EL (cell line): Measurements from ENCODE around the gene LZTFL1.

Experiments
- DNase-seq: peaks from one replicate; pipeline ENCODE4 v3.0.0-alpha.2; 2016

LZTFL1 gene

DNA sequence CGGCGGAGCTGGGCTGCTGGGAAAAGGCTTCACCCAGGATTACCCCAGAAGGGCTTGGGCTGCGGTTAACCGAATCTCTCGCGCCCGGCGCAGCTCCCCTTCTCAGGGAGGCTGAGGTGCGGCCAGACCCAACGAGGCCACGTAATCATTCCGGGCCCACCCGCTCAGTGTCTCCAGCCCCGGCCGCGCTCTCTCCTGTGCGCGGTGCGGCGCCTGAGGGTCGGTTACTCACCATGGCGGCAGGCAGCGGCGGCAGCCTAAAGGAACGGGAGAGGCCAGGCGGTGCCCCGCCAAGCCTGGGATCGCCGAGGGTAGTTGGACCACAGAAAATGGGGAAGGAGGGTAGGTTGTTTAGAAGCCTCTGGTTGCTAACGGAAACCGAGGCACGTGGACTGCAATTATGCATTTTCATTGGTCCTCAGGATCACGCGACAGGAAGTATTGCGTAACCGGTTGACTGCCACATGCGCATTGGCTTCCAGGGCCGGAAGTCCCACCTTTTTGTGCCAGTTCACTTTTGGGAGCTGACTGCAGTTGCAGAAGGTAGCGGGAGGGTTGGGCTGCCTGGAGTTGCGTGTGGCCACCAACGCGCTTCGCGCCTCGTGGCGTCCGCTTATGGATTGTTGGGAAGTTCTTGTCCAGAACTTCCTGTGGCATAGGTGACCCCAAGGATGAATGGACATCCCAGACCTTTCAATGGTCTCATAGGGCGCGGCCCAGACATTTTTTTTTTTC is at the start of gene LZTFL1:
Gene LZTFL1, minus strand, starts transcription at position 363 of the 735 bp plus-strand sequence. Its CDS starts 128 bp downstream, at position 235.
- peak; percentile 97 for DNase-seq

DNA sequence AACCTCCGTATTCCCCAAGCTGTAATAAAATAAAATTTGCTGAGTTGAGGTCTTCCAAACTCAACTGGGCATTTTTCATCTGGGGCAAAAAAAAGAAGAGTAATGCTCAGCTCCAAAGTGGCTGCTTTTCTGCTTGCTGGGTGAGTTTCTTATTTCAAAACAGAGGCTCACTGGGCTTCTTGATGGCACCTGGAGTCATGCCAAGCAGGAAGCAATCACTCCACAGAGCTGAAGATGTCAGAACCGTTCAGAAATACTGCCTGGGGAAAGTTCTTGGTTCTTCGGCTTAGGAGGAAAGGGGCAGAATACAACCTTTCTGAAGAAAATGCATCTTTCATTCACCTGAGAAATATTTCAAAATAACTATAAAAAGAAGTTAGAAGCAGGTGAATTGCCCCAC is 48.5 kb upstream of the LZTFL1 start:
- DNase-seq, result no peak

DNA sequence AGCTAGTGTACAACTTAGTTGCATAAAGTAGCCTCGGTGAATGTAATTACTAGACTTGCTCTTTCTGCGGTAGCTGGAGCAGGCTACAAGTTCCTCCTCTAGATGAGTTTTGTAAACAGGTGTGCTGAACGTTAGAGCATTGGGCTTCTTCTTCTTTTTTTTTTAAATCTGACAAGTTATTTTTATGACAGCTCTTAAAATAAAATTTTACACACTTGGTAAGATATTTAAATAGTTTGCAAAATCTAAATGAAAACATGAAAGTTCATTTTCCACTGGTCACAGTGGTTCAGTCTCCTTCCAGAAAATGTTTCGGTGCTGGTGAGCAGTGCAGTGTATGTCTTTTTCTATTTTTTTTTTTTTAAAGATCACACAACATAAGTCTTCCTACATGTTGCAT is 47.4 kb upstream of the LZTFL1 start:
- DNase-seq, result no peak

DNA sequence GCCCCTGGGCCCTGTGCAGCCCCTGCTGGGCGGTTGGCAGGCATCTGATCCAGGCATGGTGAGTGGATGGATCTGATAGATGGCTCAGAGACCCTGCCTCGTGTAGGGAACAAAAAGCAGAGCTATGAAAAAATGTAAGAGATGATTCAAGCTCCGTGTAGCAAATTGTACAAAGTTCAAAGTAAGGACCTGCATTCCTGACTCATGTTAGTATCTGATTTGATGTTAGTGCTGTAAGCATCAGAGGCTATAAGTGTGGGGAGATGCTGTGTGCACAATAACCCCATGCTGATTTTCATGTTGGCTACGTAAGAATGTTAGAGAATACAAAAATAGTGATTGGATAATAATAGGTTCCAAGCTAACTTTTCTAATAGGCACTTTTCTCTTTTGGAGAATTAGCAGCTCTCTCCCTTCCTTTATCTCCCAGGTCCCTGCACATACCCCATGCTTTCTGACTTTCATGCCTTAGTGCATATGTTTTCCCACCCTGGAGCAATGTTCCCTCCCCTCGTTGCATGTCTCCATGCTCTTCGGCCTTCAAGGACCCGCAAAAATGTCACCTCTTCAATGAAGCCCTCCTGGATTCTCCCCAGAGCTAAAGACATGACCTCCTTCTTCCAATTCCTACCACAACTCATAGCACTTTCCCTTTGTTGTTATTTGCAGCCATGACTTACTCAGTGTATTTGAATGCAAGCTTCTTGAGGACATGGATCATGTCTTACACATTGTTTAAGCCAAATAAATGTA is 46.0 kb upstream of the LZTFL1 start:
- no peak for DNase-seq

DNA sequence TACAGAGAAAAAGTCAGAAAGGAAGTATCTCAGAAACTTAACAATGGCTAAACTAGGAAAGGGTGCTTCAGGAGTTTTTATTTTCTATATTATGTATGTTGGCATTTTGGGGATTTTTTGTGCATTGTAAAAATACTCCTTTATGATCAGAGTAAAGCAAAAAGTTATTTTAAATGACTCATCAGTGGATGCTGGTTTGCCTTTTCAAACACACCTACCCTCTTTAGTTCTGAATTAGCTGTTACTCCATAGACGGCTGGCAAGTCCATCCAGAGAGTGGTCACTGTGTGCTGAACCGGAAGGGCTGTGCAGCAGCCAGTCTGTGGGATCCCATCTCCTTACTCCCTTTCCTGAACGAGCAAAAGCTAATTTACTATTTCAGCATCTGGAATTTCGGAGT is 45.4 kb upstream of the LZTFL1 start:
- DNase-seq, result no peak

DNA sequence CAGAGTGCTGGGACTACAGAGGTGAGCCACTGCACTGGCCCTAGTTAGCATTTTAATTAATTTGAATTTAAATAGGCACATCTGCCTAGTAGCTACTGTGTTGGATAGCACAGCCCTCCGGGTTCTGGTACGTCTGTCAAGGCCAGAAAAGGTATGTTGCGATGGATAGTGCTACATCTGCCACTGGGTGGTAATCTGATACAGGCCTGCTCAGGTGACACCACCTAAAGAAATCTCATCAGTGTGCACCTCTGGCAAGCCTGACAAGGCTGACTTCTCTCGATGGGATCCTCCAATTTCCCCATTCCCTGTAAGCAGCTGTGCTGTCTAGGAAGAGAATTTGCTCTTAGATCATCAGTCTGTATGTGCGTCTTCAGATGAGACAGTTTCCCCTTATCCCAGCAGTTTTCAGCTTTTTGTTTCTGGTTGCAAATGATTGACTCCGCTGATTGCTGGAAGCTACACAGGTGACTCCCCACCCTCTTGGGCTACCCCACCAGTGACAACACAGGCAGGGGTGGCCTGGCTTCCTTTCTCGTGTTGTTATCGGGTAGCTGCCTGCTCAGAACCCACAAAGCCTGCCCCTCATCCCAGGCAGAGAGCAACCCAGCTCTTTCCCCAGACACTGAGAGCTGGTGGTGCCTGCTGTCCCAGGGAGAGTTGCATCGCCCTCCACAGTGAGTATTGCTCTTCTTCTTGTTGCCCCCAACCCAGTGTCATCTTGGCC is 44.2 kb upstream of the LZTFL1 start, which contains the start of gene CCR9:
Gene CCR9, plus strand, starts transcription at position 565 of the 727 bp plus-strand sequence. CDS start 8,391 bp downstream, outside the sequence.
- no peak for DNase-seq

GRCh38 chr3:45884368-45885201 is 42.7 kb upstream of the LZTFL1 start:
- no peak for DNase-seq

- peak; percentile 21 for DNase-seq
These were observed 39.4 kb upstream of the LZTFL1 start for GRCh38 chr3:45881078-45882022.

DNA sequence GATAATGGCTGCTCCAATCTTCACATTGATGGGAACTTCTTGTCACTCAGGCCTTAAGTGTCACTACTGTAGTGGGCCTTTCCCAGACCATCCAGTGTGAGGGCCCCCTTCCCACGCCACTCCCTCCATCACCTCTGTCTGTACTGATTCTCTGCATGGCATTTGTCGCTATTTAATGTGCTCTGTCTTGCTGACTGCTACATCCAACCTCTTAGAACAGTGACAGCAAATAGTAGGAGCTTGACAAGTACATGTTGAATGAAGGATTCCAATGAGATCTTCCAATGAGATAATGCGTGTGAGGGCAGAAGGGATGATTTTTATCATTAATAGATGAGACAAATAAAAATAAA is 38.8 kb upstream of the LZTFL1 start:
- DNase-seq, result no peak

DNA sequence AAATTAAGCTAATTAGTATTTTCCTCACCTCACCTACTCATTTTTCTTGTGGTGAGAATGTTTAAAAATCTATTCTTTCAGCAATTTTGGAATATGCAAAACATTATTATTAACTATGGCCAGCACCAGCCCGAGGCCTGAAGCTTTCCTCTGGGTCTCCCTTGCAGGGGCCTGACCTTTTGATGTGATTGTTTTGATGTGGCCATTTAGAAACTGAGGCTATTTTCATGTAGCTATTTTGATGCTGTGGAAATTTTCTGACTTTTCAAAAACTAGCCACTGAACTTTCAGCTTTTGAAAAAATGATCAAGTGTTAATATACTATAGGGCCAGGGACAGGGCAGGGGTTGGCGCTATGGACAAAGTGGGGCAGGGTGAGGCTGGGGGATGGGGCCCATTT is 36.2 kb upstream of the LZTFL1 start:
- DNase-seq, result no peak

DNA sequence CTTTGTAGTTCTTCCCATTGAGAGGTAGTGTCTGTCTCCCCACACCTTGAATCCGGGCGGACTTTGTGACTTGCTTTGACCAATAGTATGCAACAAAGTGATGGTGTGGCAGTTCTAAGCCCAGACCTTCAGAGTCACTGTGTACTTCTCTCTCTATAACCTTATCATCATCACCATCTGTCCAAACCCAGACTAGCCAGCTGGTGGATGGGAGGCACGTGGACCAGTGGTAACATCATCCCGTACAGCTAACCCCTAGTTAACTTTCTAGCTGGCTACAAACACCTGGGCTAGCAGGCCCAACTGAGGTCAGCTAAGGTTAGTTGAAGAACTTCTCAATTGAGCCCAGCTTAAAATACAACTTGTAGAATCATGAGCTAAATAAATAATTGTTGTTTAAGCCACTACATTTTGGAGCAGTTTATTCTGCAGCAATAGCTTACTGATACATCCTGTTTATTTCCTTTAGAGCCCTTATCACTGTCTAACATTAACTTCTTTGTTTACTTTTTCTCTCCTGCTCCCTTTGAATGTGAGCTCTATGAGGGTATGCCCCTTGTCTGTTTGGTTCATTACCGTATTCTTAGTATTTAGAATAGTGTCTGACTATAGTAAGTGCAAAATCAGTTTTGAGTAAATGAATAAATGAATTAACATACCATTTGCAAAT is 32.9 kb upstream of the LZTFL1 start:
- DNase-seq, result no peak

- DNase-seq, result no peak
These were observed 31.7 kb upstream of the LZTFL1 start for GRCh38 chr3:45873638-45874037.

DNA sequence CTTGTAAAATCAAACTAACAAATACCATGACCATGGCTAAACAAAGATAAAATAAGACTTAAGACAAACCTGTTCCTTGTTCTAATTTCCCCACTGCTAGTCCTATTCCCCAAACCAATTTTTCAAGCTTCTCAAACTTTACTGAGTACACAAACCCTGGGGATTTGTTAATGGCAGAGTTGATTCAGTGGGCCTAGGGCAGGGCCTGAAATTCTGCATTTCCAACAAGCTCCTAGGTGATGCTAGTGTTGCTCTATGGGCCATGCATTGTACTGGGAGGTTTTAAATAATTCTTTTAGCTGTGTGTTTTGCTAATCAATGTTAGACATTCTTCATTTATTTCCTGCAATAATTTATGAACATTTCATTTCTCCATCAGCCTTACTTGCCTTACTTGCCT is 31.1 kb upstream of the LZTFL1 start:
- no peak for DNase-seq

- no peak for DNase-seq
These were observed 30.6 kb upstream of the LZTFL1 start for GRCh38 chr3:45872569-45872968.

GRCh38 chr3:45871780-45872179 is 29.9 kb upstream of the LZTFL1 start:
- DNase-seq, result no peak

GRCh38 chr3:45870099-45870498 is 28.2 kb upstream of the LZTFL1 start:
- DNase-seq, result no peak

DNA sequence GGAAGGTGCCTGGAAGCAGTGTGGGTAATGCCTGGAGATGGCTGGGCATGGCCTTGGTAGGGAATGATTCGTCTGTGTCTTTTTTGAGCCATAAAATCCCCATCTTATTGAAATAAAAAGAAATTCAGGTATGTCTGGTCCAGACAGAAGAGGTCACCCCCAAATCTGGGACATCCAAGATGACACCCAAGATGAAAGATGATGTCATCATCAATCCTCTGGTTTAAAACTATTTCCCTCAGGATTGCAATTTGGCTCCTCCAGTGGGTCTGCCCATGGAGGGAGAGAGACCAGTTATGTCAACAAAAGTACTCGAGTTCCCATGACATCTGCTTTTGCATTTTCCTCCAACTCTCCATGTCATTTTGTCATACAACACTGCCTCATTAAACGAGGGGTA is 27.7 kb upstream of the LZTFL1 start:
- no peak for DNase-seq

- DNase-seq, result no peak
These were observed 26.7 kb upstream of the LZTFL1 start for GRCh38 chr3:45868650-45869049.

- DNase-seq, result no peak
These were observed 26.3 kb upstream of the LZTFL1 start for GRCh38 chr3:45868213-45868612.

GRCh38 chr3:45865563-45865962 is 23.6 kb upstream of the LZTFL1 start:
- DNase-seq, result no peak
